Pons (tissue), 1 donor: Measurements from ENCODE around the gene PPFIA4.
"Not testable (repeated sequence)": the region's sequence is repeated elsewhere in the genome, so short reads cannot be mapped to it uniquely, and the experiment has no call there.

ENCODE experiments used
- DNase-seq: peaks from one replicate; pipeline ENCODE4 v3.0.0-alpha.2; 2016; ENCODE audit warnings: low spot score

The PPFIA4 gene

GRCh38 chr1:203017692-203018091 lies 8.6 kb upstream of the PPFIA4 start:
- DNase-seq: no peak

- not testable (repeated sequence) for DNase-seq
These were observed 3.4 kb upstream of the PPFIA4 start for GRCh38 chr1:203022855-203023254.

GRCh38 chr1:203025686-203026030 lies 633 bp upstream of the PPFIA4 start:
- DNase-seq: no peak

GRCh38 chr1:203026666-203027663 lies 674 bp downstream of the PPFIA4 start:
- DNase-seq: no peak

- DNase-seq: no peak
These were observed 1.9 kb downstream of the PPFIA4 start for GRCh38 chr1:203028067-203028783.

GRCh38 chr1:203028784-203029553 lies 2.7 kb downstream of the PPFIA4 start:
- no peak for DNase-seq

GRCh38 chr1:203031467-203031866 lies 5.2 kb downstream of the PPFIA4 start:
- DNase-seq: no peak

GRCh38 chr1:203033287-203033686 lies 7.0 kb downstream of the PPFIA4 start:
- no peak for DNase-seq

- DNase-seq: no peak
These were observed 7.6 kb downstream of the PPFIA4 start for GRCh38 chr1:203033917-203034316.

GRCh38 chr1:203034422-203035110 lies 8.3 kb downstream of the PPFIA4 start:
- DNase-seq: no peak

- no peak for DNase-seq
These were observed 9.1 kb downstream of the PPFIA4 start for GRCh38 chr1:203035111-203036000.

GRCh38 chr1:203036135-203036534 lies 9.8 kb downstream of the PPFIA4 start:
- no peak for DNase-seq

- no peak for DNase-seq
These were observed 10.2 kb downstream of the PPFIA4 start for GRCh38 chr1:203036537-203036936.

GRCh38 chr1:203037509-203038190 lies 11.4 kb downstream of the PPFIA4 start:
- DNase-seq: no peak

GRCh38 chr1:203038217-203038741 lies 12.0 kb downstream of the PPFIA4 start:
- peak; percentile 60 for DNase-seq

GRCh38 chr1:203038891-203039608 lies 12.8 kb downstream of the PPFIA4 start:
- DNase-seq: peak; percentile 80

- no peak for DNase-seq
These were observed 13.6 kb downstream of the PPFIA4 start for GRCh38 chr1:203039609-203040512.
